Measurements from ENCODE around the gene RAP1GAP2. TPM values are rescaled to one million over a fixed set of nuclear protein-coding genes. Genes with fewer than 3 reads are reported as not detected.

RAP1GAP2 gene
- total RNA-seq, 1 donor from 2014 or later, result 17.9 TPM

DNA sequence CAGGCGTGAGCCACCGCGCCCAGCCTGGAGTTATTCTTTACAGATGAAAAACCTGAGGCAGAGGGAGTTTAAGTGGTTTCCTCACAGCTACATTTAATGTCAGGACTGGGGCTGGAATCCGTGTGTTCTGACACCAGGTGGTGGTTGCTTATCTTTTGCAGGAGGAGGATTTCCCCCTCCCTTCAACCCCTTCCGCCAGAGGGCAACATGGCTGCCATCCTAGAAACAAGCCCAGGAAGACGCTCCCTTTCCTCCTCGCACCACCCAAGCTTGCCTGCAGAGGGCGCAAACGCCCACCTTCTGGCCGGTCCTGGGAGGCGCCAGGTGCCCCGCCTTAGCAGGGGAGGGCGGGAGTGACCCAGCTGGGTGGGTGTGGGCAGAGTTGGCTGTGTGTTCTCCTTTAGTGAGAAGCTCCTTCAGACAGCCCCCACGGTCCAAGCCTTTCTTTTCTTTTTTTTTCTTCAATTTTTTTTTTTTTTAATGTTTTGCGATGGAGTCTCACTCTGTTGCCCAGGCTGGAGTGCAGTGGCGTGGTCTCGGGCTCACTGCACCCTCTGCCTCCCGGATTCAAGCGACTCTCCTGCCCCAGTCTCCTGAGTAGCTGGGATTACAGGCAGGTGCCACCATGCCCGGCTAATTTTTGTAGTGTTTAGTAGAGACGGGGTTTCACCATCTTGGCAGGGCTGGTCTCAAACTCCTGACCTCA is 9.9 kb upstream of the RAP1GAP2 start:
- ATAC-seq, result peak; percentile 93

DNA sequence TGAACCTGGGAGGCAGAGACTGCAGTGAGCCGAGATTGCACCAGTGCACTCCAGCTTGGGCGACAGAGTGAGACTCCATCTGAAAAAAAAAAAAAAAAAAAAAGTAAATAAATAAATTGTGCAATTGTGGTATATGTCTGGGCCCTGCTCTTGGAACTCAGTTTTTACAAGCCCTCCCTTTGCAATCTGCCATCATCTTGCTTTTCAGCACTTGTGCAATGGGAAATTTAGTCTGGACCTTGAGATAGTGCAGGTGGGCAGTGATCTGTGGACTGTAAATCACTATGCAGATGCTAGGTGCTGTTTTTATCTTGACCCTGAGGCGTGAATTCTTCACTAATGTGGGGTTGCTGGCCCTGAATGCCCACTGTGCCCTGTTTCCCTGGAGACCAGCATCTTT is 6.5 kb upstream of the RAP1GAP2 start:
- no peak for ATAC-seq

DNA sequence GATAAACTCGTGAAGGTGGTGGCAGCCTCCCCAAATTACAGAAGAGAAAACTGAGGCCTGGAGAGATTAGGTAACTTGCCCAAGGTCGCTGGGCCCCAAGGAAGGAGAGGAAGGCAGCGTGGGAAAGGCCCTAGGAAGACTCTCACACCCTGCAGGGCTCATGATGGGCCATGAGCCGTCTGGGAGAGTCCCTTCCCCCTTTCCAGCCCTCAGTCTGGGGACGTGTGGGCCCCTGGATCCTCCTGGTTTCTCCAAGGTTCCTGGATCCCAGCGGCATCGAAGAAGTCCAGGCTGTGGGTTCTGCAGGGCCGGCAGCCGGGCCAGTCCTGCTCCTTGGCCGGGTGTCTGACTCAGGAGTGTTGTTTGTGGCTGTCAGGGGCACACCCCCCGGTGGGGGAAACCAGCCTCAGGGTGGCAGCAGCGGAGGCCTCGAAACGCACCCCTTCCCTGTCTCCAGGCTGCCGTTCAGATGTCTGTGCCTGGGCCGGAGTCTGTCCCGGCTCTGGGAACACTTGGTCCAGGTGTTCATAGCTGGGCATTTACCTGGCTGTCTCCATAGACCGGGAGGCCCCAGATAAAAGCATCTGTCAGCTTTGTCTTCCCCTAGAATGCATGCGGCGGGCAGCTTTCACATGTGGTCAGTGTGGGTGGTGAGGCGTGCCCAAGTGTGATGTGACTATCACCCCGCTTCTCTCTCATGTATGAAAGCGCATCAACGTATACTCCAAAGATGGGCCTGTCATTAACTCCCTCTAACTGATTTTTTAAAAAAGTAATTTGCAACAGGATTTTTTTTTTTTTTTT is 3.7 kb upstream of the RAP1GAP2 start:
- ATAC-seq, result no peak

DNA sequence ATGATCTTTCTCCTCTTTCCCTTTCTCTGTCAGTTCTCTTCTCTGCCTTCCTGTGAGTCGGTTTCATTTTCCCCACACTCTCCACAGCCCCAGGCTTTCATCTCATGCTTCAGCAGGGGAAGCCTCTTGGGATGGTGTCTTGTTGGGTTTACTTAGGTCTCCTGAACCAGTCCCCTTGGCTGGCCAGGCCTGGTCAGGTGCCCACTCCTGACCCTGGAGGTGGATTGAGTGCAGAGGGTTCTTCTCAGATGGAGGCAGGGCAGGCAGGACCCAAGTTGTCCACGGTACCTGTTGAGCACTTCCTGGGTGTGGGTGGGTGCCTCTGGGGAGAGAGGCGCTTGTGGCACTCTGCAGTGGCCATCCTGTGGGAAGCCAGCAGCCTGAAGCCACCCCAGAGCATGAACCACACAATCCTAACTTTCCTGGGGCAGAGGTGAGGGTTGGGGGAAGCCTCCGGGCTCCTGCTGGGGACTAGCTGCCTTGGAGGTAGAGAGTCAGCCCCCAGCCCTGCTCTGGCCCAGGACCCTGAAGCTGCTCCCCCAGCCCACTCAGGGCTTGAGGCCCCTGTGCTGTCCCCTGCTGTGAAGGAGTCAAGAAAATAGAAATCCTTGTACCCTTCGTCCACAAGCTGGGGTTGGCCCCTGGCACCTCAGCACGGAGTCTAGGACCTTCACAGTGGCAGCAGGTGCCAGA is 2.0 kb upstream of the RAP1GAP2 start:
- no peak for ATAC-seq

DNA sequence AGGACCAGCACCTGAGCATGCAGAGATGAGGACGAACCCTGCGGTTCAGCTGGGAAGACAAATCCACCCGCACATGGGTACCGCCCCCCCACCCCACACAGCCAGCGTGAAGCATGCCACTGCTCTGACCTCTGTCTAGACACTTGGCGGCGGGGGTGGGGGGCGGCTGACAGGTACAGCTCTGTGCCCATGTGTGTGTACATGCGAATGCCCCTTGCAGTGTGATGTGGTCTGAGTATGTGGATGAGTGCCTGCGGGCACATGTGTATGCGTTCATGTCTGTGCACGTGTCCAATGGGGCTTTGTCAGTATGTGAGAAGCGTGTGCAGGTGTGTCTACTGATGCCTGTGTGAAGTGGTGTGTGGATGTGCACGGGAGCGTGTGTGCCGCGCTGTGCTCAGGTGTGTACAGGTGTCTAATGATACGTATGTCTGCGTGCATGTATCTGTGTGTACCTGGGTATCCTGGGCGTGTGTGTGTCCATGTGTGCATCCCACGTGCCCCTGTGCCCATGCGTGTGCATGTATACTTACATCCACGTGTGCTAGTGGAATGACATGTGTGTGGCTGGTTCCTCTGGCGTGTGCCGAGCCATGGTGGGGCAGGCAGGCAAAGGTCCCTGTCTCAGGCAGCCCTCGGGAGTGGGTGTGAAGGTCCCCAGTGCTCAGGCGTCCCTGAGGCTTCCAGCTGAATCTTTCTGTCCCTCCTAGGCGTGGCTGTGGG is 636 bp upstream of the RAP1GAP2 start:
- ATAC-seq, result peak; percentile 4

DNA sequence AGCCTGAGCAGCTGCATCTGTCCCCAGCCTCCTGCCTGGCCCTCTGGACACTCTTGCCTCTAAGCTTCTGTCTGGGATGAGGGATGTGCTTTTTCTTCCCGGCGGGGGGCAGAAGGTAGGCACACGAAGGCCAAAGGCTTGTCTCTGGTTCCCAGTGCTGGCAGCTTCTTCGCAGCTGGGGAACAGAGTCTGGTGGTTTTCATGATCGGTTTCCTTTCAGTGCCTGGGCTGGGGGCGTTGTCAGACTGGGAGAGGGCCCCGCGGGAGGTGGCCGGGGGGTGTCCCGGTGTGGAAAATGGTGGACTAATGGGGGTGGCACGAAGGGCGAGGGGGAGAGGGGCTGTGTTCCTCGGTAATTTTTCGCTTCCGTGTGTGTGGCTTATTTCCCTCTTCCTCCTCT is 988 bp downstream of the RAP1GAP2 start:
- ATAC-seq, result no peak

DNA sequence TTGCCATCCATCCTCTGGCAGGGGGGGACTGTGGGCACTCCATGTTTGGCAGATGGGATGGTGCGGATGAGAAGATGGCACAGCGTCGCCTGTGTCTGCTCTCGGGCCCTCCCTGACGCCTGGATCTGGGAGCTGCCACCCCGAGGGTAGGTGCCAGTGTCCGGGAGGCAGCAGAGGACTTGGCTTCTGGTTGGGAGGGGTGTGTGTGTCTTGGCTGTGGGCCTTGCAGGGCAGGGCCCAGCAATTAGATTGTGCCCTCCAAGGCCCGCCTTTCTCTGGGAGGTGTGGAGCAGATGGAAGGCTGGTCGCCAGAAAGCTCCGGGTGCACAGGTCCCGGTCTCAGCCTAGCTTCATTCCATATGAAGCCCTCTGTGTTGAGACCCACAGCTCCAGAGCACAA is 1.4 kb downstream of the RAP1GAP2 start:
- no peak for ATAC-seq

DNA sequence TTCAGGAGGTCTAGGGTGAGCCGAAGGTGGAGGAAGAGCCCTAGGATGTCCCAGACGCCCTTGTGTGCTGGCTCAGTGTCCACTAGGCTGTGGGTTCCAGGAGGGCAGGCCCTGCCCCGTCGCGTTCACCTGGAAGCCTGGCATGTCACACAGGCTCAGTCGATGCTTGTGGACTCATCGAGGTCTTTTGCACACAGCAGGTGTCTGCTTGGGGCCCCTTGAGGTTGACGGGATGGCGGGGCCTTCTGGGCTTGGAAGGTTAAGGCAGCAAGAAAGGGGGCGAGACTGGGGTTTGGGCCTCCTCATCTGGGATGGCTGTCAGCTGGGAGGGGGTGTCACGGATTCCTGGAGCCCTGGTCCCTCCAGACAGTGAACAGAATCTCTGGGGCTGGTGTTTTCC is 1.9 kb downstream of the RAP1GAP2 start:
- ATAC-seq, result no peak

DNA sequence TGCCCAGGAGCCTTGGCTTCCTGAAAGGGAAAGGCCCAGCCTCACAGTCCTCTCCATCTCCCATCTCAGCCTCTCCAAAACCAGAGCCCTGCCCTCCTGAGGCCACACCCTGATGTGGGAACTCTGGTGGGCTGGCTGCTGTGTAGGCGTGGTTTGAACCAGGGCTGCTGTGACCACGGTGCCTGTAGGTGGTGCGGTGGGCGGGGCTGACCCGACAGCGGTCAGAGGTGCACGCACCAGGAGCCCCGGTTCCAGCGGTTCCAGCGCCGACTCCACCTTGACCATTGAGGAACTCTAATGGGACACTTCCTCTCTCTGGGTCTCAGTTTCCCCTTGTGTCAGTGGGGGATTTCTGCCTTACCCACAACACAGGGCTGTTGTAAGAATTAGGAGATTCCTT is 2.4 kb downstream of the RAP1GAP2 start:
- ATAC-seq, result no peak

DNA sequence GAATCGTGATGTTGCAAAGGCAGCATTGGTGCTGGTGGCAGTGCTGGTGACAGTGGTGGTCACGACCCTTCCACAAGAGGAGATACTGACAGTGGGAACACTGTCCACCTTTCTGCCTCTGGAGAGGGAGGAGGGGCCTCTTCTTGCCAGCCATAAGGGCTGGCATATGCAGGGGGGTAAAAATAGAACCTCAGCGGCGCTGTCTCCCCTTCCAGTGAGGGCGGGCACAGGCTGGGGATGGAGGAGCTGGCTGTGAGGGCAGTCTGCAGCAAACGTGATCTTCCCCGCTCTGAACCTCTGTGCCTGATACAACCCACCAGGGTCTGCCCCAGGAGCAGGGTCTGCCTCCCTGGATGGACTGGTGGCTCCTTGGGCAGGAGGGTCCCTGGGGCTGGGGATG is 3.4 kb downstream of the RAP1GAP2 start:
- no peak for ATAC-seq

DNA sequence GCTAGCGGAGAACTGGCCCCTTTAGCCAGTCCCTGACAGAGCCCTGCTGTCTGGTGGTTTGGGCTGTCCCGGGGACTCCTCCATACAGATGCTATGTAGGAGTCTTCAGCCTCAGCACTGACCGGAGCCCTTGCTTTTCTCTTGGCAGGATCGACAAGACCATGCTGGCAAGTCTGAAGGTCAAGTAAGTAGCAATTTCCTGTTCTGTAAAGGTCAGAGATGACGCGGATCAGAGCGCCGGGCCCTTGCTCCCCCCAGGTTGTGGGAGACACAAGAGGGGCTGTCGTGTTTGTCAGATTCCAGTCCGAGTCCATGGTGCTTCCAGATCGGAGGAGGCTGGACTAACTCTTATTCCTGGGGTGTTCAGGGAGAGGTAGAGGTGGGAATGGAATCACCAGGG is 4.1 kb downstream of the RAP1GAP2 start:
- ATAC-seq, result no peak

DNA sequence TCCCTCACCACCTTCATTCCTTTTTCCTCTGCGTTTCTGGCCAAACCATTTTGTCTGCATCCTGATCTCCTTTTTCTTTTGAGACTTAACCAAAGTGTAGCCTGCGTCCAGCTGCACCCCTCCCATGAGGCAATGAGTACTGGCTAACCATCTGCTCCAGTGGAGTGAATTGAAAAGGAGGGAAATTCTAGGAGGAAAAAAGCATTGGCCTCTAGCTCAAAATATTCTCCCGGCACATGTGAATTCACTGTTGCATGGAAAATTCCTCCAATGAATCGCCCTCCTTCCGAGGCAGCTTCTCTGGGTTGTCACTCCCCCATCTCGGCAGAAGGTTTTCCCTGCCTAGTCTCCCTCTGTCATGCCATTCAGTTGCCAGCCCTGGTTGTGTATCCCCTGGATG is 5.6 kb downstream of the RAP1GAP2 start:
- no peak for ATAC-seq

DNA sequence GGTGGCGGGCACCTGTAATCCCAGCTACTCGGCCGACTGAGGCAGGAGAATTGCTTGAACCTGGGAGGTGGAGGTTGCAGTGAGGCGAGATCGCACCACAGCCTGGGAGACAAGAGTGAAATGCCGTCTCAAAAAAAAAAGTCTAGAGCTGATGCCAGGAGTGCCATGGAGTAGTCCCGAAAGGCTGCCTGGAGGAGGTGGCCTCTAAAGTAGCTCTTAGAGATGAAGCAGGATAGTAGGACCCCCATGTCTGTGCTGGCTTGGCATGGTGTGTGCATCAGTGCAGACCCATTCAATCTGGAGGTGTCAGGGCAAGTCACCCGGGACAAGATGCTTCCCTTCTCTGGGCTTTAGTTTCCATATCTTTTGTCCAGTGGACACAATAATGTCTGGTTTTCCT is 6.3 kb downstream of the RAP1GAP2 start:
- no peak for ATAC-seq

DNA sequence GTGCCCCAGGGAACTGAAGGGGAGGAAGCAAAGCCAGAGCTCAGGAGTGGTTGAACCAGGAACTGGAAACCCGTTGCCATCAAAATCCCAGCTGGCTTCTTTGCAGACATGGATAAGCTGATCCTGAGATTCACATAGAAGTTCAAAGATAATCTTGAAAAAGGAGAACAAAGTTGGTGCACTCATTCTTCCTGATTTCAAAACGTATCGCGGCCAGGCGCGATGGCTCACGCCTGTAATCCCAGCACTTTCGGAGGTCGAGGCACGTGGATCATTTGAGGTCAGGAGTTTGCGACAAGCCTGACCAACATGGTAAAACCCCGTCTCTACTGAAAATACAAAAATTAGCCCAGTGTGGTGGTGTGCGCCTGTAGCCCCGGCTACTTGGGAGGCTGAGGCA is 7.1 kb downstream of the RAP1GAP2 start:
- ATAC-seq, result no peak

DNA sequence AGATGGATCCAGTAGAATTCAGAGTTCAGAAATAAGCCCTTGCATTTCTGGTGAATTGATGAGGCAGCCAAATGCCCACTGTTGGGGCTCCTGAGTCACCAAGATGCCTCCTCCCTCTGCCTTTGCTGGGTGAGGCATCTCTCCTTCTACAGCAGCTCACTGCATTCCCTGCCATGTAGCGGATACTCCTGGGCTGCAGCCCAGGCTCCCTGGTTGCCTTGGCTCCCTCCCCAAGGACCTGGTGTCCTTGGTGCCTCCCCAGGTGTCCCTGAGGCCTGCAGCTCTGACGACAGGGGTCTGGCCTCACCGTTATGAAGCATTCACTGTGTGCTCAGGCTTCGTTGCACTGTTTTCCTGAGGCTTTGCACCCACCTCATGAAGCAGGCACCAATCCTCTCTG is 7.7 kb downstream of the RAP1GAP2 start:
- no peak for ATAC-seq

DNA sequence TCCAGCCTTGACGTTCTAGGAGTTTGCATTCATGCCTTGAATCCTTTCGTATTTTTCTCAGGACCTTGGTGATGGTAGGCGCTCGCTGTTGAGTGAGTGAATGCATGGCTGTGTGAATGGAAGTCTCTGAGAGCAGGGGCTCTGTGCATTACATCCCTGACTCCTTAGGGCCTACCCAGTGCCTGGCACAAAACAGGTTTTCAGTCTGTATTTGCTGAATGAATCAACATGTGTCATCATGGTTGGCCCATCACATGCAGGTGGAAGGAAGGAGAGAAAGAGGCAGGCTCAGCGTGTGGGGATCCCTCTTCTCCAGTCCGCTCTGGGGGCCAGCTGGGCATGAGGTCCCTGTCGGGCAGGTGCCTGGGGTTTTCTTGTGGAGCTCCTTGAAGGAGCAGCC is 8.7 kb downstream of the RAP1GAP2 start:
- peak; percentile 43 for ATAC-seq

DNA sequence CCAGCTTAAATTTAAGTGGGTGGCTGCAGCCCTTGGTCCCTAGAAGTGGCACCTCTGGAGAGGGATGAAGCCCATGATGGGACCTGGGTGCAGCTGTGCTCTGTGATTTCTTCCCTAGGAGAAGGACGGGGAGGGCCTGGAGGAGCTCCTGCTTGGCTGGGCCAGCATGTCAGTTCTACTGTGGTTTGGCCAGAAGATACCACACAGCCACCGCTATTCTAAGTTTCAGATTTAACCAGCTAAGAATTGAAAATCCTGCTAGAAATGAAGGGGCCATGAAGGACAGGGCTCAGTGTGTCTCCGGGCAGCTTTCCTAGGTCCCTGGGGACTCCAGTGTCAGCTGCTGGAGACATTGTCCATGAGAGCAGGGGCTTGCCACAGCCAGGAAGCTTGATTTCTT is 9.7 kb downstream of the RAP1GAP2 start:
- no peak for ATAC-seq

DNA sequence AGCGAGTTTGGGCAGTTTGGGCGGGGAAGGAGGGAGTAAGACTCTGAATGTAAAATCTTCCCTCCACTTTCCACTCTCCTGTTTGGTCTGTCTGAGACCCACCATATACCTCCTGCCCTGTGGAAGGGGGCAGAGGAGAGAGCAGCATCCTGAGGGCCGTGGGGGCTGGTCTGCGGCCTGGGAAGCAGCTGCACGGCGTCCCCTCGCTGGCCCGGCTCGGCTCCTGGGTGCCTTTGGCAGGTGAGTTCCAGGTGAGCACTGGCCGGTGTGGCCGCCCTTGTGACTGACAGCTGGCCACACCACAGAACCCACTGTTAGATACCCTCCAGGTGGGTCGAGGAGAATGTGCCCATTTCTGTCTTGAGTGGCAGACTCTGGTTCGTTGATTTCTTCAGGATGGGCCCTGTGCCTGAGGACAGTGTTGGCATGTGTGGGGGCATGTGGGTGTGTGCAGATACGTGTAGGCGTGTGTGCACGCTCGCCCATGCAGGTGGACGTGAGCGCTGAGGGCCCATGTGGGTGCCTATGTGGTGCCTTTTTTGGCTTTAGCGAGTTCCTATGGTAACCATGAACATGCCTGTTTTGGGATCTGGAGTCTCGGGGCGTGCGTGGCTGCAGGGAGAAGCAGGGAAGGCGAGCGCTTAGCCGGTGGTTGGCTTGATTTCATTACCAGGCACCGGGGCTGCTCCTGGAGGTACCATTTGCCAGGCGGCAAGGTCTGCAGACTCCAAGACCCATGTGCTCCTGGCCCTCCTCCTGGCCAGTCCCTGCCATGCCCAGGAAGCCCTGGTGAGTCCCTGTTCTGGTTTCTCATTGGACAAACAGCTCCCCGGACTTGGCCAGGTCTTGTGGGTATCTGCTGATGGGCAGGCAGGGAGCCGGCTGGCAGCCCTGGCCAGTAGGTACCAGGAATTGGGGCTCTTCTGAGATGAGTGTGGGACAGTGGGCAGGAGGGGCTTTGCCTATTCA is 12.4 kb downstream of the RAP1GAP2 start:
- ATAC-seq, result no peak

DNA sequence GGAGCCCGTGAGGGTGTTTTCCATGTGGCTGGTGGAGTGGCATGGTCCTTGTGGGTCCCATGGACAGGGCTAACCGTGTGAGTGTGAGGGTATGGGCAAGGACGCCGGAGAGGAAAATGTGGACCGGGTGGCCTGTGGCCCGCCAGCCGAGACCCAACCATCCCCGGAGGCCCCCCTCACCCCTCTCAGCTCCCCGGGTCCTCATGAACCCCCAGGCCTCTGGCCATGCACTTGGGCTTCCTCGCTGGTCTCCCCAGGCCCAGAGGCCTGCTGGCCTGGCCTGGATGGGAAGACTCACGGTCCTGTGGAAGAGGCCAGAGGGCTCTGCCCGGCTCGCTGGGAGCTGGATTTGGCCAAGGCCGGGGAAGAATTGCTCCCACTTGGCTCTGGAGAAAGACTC is 13.1 kb downstream of the RAP1GAP2 start:
- no peak for ATAC-seq

DNA sequence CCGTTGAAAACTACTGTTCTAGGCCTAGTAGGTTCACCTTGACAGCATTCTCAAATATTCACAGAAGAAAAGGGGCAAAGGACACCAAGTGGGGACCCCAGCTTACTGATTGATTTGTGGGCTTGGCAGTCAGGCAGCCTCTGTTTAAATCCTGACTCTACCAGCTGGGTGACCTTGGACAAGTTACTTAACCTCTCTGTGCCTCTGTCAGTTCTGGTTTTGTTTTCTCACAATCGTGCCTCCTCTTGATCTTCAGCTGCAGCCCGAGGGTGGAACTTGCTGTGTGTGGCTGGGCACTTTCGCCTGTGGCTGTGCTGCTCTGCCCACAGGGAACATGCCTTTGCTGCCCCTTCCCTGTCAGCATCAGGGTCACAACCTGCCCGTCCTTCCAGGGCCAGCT is 17.8 kb downstream of the RAP1GAP2 start:
- ATAC-seq, result no peak

DNA sequence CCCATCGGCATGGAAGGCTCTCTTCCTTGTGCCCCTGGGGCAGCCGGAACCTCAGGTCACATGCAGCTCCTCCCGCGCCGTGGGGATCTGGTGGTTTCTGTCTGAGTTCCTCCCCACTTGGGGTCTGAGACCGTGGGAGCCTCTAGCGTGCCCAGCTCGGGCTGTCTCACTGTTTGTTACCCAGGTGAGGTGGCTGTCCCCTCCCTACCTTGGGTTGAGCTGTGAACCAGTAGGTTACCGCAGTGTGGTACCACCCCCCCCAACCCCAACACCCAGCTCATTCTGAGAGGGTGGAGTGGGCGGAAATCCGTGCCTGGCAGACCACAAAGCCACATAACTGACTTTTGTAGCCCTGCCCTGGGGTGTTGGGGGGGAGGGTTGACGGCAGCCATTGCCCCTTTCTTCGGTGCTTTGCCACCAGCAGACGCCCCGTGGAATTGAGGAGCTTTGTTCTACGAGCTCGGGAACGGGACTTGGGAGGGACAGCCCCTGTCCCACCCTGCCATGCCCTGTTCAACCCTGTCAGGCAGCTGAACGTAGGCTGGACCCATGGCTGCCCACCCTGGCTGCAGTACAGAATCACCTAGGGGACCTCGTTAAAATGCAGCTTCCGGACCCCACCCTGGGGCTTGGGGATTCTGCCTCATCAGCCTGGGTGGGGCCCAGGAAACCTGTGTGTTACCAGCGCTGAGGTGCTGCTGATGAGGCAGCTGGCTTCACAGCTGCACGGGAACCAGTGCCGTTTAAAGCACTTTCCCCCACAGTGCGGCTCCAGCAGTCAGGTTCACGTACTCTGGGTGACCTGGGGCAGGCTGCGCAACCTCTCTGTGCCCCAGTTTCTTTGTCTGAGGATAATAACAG is 18.5 kb downstream of the RAP1GAP2 start:
- ATAC-seq, result peak; percentile 55
